ENCODE data around the gene SPATA31D4.

SPATA31D4 gene

DNA sequence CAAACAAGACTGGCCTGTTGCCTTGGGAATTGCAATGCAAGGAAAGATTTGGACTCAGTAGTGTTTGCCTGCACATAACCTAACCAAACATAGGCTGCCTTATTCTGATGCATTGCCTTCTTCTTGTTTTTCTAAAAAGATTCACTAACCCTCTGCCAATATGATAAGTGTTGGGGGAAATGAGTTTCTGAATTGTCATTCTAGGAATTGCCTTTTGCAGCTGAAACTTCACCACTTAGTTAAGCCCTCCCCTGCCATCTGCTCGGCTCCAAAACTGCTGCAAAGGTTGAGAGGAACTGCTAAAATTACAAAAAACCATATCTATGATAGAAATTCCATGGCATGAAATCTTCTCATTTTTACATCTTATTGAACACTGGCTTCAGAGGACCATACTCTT lies 41.6 kb upstream of the SPATA31D4 start:
- TF ChIP-seq, protein P1, sequence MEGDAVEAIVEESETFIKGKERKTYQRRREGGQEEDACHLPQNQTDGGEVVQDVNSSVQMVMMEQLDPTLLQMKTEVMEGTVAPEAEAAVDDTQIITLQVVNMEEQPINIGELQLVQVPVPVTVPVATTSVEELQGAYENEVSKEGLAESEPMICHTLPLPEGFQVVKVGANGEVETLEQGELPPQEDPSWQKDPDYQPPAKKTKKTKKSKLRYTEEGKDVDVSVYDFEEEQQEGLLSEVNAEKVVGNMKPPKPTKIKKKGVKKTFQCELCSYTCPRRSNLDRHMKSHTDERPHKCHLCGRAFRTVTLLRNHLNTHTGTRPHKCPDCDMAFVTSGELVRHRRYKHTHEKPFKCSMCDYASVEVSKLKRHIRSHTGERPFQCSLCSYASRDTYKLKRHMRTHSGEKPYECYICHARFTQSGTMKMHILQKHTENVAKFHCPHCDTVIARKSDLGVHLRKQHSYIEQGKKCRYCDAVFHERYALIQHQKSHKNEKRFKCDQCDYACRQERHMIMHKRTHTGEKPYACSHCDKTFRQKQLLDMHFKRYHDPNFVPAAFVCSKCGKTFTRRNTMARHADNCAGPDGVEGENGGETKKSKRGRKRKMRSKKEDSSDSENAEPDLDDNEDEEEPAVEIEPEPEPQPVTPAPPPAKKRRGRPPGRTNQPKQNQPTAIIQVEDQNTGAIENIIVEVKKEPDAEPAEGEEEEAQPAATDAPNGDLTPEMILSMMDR (IDR thresholded peaks at IDR 0.05; ENCODE audit: low read length), result no peak
- TF ChIP-seq EZH2 (optimal IDR thresholded peaks at IDR 0.05; ENCODE audit: low read depth, low read length) (no peak), EZH2phosphoT487 (IDR thresholded peaks at IDR 0.05; ENCODE audit: low read length) (no peak)
- Histone ChIP-seq H3K36me3 (replicated peaks; ENCODE audit: insufficient read depth, low read length) (no peaks in the 10 kb centered on the region), H4K20me1 (ENCODE audit: insufficient read depth, low read length) (no peaks in the 10 kb centered on the region), H3K9ac (ENCODE audit: low read length) (no peak overlapping the region), H3K27me3 (replicated peaks; ENCODE audit: insufficient read depth, low read length) (no peaks in the 10 kb centered on the region), H3F3A (ENCODE audit: insufficient read depth, low read length) (no peaks in the 10 kb centered on the region), H3K9me3 (replicated peaks; ENCODE audit: insufficient read depth, low read length) (no peaks in the 10 kb centered on the region), H3K27ac (ENCODE audit: low read length) (no peak overlapping the region), H3K4me1 (ENCODE audit: low read length) (no peaks in the 10 kb centered on the region), H3K4me2 (ENCODE audit: low read depth, low read length) (no peak overlapping the region), H3K79me2 (ENCODE audit: low read length) (no peaks in the 10 kb centered on the region), H3K9me2 (replicated peaks; ENCODE audit: insufficient read depth, low read length) (no peaks in the 10 kb centered on the region), H3K4me3 (ENCODE audit: low read length) (no peak overlapping the region), H2AFZ (ENCODE audit: low read length) (no peak overlapping the region)
- no peak for DNase-seq

DNA sequence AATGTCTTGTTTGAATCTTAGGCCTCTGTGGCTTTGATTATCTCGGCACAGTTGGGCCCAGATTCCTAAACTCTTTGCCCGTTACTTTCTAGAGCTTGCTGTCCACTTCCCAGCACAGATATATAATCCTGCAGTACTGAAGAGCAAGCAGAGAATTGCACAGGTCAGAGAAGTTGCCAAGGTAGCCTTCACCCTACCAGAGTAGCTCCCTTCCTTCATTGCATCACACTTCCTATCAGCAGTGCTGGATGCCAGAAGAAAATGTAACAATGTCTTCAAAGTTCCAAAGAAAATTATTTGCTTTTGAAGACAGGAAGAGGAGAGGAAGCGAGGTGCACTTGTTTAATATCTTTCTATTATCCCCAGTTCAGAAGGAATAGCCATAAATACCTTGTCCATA lies 38.1 kb upstream of the SPATA31D4 start:
- Histone ChIP-seq H3K4me1 (ENCODE audit: low read length) (no peaks in the 10 kb centered on the region), H2AFZ (ENCODE audit: low read length) (no peak overlapping the region), H4K20me1 (ENCODE audit: insufficient read depth, low read length) (no peaks in the 10 kb centered on the region), H3K9me2 (replicated peaks; ENCODE audit: insufficient read depth, low read length) (no peaks in the 10 kb centered on the region), H3K27ac (ENCODE audit: low read length) (no peak overlapping the region), H3K9ac (ENCODE audit: low read length) (no peak overlapping the region), H3F3A (ENCODE audit: insufficient read depth, low read length) (no peaks in the 10 kb centered on the region), H3K4me3 (ENCODE audit: low read length) (no peak overlapping the region), H3K4me2 (ENCODE audit: low read depth, low read length) (no peak overlapping the region), H3K36me3 (replicated peaks; ENCODE audit: insufficient read depth, low read length) (no peaks in the 10 kb centered on the region), H3K9me3 (replicated peaks; ENCODE audit: insufficient read depth, low read length) (no peaks in the 10 kb centered on the region), H3K79me2 (ENCODE audit: low read length) (no peaks in the 10 kb centered on the region), H3K27me3 (replicated peaks; ENCODE audit: insufficient read depth, low read length) (no peaks in the 10 kb centered on the region)
- no peak for TF ChIP-seq EZH2 (optimal IDR thresholded peaks at IDR 0.05; ENCODE audit: low read depth, low read length)
- TF ChIP-seq, protein P1 (IDR thresholded peaks at IDR 0.05; ENCODE audit: low read length), result no peak
- TF ChIP-seq EZH2phosphoT487 (IDR thresholded peaks at IDR 0.05; ENCODE audit: low read length), result no peak
- no peak for DNase-seq

DNA sequence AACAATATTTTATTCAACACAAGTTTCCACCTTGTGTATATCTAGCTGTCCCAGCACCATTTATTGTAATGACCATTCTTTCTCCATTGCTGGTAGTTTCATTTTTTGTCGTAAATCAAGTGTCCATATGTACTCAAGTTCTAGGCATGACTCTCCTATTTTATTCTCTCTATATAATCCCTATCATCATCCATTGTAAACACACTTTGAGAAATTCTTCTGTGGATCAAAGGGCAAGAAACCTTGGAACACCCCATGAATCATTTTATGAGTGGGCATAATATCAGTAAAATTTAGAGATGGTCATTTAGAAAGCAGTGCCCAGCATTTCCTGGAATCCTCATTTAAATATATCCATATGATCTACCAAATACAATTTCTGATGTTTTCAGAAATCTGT lies 35.8 kb upstream of the SPATA31D4 start:
- TF ChIP-seq EZH2 (optimal IDR thresholded peaks at IDR 0.05; ENCODE audit: low read depth, low read length) (no peak), EZH2phosphoT487 (IDR thresholded peaks at IDR 0.05; ENCODE audit: low read length) (no peak)
- TF ChIP-seq, protein P1 (IDR thresholded peaks at IDR 0.05; ENCODE audit: low read length), result no peak
- Histone ChIP-seq H3K4me3 (ENCODE audit: low read length) (no peak overlapping the region), H3K4me1 (ENCODE audit: low read length) (no peaks in the 10 kb centered on the region), H2AFZ (ENCODE audit: low read length) (no peak overlapping the region), H3K36me3 (replicated peaks; ENCODE audit: insufficient read depth, low read length) (no peaks in the 10 kb centered on the region), H3K27me3 (replicated peaks; ENCODE audit: insufficient read depth, low read length) (no peaks in the 10 kb centered on the region), H3K9ac (ENCODE audit: low read length) (no peak overlapping the region), H4K20me1 (ENCODE audit: insufficient read depth, low read length) (no peaks in the 10 kb centered on the region), H3K9me3 (replicated peaks; ENCODE audit: insufficient read depth, low read length) (no peaks in the 10 kb centered on the region), H3F3A (ENCODE audit: insufficient read depth, low read length) (no peaks in the 10 kb centered on the region), H3K79me2 (ENCODE audit: low read length) (no peaks in the 10 kb centered on the region), H3K4me2 (ENCODE audit: low read depth, low read length) (no peak overlapping the region), H3K27ac (ENCODE audit: low read length) (no peak overlapping the region), H3K9me2 (replicated peaks; ENCODE audit: insufficient read depth, low read length) (no peaks in the 10 kb centered on the region)
- DNase-seq, result no peak
